ACC112 (cell line): Measurements from ENCODE around the gene SYT3.

Experiments
- H2AFZ ChIP-seq: fragments of 200-600 bp; sonication (generic); one replicate; pipeline ENCODE4 v1.6.0; 2017; ENCODE audit warnings: antibody characterized with exemption, low read length; ENCODE audit not compliant: unreplicated experiment
- H3K27ac ChIP-seq: fragments of 200-600 bp; sonication (generic); 2 replicates; pipeline ENCODE4 v1.5.1; 2014; ENCODE audit warnings: low read depth, mild to moderate bottlenecking, antibody characterized with exemption, low read length, moderate library complexity
- H3K27me3 ChIP-seq: fragments of 200-600 bp; sonication (generic); 2 replicates; pipeline ENCODE4 v1.6.1; 2014; ENCODE audit warnings: mild to moderate bottlenecking, antibody characterized with exemption, low read length, moderate library complexity, mixed read lengths; ENCODE audit not compliant: insufficient read depth
- H3K36me3 ChIP-seq: fragments of 200-600 bp; sonication (generic); 2 replicates; pipeline ENCODE4 v1.6.1; 2016; ENCODE audit warnings: mild to moderate bottlenecking, antibody characterized with exemption, low read length, moderate library complexity, mixed read lengths; ENCODE audit not compliant: insufficient read depth
- H3K4me1 ChIP-seq: fragments of 200-600 bp; sonication (generic); one replicate; pipeline ENCODE4 v1.6.1; 2016; ENCODE audit warnings: low read length, mixed read lengths; ENCODE audit not compliant: insufficient read depth, unreplicated experiment, control insufficient read depth
- H3K4me3 ChIP-seq: fragments of 200-600 bp; sonication (generic); 2 replicates; pipeline ENCODE4 v1.5.1; 2014; ENCODE audit warnings: mild to moderate bottlenecking, low read depth, low read length
- H3K79me2 ChIP-seq: fragments of 200-600 bp; sonication (generic); one replicate; pipeline ENCODE4 v1.6.0; 2016; ENCODE audit warnings: low read length; ENCODE audit not compliant: control insufficient read depth, unreplicated experiment, insufficient read depth

The SYT3 gene

DNA sequence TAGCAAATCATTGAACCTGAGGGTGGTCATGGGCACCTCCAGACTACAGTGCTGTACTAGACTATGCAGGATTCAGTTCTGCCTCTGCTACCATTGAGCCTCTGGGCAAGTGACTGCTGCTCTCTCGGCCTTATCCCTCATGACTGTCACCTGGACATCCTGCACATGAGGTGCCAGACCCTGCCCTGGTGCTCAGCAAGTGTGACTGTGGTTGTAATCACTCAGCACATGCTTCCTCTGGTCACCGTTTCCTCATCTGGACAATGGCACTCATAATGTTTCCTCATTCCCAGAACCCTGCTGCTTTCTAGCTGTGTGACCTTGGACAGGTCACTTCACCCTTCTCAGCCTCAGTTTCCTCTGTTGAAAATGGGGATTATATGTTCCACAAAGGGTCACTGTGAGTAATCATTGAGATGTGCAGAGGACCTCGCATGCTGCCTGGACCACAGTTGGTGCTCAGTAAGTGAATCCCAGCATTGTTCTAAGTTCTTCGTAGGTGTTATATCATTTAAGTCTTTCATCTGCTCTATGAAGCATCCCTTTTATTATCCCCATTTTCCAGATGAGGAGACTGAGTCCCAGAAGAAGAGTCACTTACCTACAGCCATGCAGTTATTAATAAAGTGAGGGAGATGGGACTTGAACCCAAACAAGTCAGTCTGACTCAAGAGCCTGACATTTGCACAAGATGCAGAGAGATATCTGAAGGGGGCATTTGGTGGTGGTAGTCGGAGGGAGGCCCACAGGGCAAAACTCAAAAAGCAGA, 3.2 kb downstream of the SYT3 start:
- H2AFZ ChIP-seq = no peak overlapping the region
- H3K27ac ChIP-seq = no peak overlapping the region
- no peak overlapping the region for H3K4me3 ChIP-seq
- H3K36me3 ChIP-seq = no peaks in the 10 kb centered on the region
- H3K4me1 ChIP-seq = no peaks in the 10 kb centered on the region
- peaks cover 33% of the 10 kb centered on the region for H3K27me3 ChIP-seq
- no peaks in the 10 kb centered on the region for H3K79me2 ChIP-seq

DNA sequence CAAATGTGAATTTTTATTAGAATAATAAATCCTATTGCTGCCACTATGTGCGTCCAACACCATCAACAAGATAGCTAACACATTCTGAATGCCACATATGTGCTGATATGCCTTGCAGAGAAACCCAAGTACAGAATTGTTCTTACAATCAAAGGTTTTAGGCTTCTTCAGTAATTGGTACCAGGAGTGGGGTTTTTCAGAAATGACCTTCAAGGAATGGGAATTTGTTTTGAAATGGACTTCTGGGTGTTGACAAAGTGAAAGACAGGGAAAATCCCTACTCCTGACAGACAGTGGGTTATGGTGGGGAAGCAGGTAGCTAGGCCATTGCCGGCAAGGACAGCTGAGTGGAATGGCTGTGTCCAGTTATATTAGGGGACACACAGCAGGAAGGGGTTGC, 5.7 kb downstream of the SYT3 start:
- Histone ChIP-seq H3K36me3 (no peaks in the 10 kb centered on the region), H2AFZ (no peak overlapping the region), H3K27ac (no peak overlapping the region), H3K79me2 (no peaks in the 10 kb centered on the region), H3K4me3 (no peak overlapping the region), H3K27me3 (peaks cover 22% of the 10 kb centered on the region), H3K4me1 (no peaks in the 10 kb centered on the region)

GRCh38 chr19:50633359-50633758, 6.3 kb downstream of the SYT3 start:
- H3K4me1 ChIP-seq = no peaks in the 10 kb centered on the region
- H3K27ac ChIP-seq = no peak overlapping the region
- H3K4me3 ChIP-seq = no peak overlapping the region
- H2AFZ ChIP-seq = no peak overlapping the region
- H3K36me3 ChIP-seq = no peaks in the 10 kb centered on the region
- no peaks in the 10 kb centered on the region for H3K79me2 ChIP-seq
- H3K27me3 ChIP-seq = peaks cover 16% of the 10 kb centered on the region

DNA sequence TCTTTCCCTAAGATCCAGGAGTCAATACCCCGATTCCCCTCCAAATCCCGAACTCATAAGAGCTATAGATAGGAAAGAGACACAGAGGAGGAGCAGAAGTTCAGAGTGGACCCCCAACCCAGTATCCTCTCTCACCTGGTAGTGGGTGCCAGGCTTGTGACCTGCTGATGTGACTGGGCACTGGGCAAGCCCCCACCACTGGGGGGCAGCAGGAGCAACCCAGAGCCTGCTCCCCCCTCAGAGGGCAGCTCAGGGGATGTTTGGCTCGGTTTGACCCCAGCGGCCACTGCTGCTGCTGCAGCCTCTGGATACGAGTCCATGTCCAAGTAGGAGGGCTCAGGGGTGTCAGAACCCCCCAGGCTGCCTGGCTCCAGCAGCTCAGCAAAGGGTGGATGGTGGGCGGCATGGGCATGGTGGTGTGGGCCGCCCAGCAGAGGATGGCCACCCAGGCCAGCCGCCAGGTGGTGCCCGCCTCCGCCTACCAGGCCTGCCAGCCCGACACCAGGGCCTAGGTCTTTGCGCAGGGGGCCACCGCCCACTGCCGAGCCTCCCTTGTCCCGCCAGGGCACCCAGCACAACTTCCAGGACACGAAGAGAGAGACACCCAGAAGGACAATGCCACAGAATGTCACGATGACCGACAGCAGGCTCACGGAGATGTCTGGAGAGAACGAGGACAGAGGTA, 7.4 kb downstream of the SYT3 start:
- Histone ChIP-seq H3K79me2 (no peaks in the 10 kb centered on the region), H3K27me3 (peaks cover 11% of the 10 kb centered on the region), H3K36me3 (no peaks in the 10 kb centered on the region), H3K4me3 (no peak overlapping the region), H2AFZ (no peak overlapping the region), H3K27ac (no peak overlapping the region), H3K4me1 (no peaks in the 10 kb centered on the region)

GRCh38 chr19:50629801-50630200, 9.9 kb downstream of the SYT3 start:
- no peaks in the 10 kb centered on the region for H3K27me3 ChIP-seq
- no peaks in the 10 kb centered on the region for H3K36me3 ChIP-seq
- H3K79me2 ChIP-seq = no peaks in the 10 kb centered on the region
- no peak overlapping the region for H2AFZ ChIP-seq
- H3K4me3 ChIP-seq = no peak overlapping the region
- no peak overlapping the region for H3K27ac ChIP-seq
- no peaks in the 10 kb centered on the region for H3K4me1 ChIP-seq

DNA sequence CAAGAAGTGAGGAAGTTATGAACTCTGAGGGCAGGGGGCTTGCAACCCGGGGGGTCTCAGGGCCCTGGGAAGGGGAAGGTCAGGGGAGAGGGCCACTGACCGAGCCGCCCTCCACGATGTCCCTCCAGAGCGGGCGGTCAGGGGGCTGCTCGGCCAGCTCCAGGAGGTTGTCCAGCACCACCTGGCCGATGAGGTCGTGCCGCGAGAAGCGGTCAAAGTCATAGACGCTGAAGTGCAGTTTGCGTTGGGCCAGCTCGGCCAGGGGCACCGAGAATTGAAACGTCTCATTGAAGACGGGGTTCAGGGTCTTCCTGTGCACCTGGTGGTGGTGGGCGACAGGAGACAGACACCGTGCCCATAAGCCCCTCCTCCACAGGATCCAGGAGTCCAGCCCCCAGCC, 10.5 kb downstream of the SYT3 start:
- Histone ChIP-seq H3K4me3 (no peak overlapping the region), H2AFZ (no peak overlapping the region), H3K79me2 (no peaks in the 10 kb centered on the region), H3K27ac (no peak overlapping the region), H3K4me1 (no peaks in the 10 kb centered on the region), H3K36me3 (no peaks in the 10 kb centered on the region), H3K27me3 (no peaks in the 10 kb centered on the region)

GRCh38 chr19:50628551-50628950, 11.1 kb downstream of the SYT3 start:
- H3K4me3 ChIP-seq = no peak overlapping the region
- no peaks in the 10 kb centered on the region for H3K36me3 ChIP-seq
- H3K79me2 ChIP-seq = no peaks in the 10 kb centered on the region
- H3K4me1 ChIP-seq = no peaks in the 10 kb centered on the region
- H3K27me3 ChIP-seq = no peaks in the 10 kb centered on the region
- H2AFZ ChIP-seq = no peak overlapping the region
- no peak overlapping the region for H3K27ac ChIP-seq

DNA sequence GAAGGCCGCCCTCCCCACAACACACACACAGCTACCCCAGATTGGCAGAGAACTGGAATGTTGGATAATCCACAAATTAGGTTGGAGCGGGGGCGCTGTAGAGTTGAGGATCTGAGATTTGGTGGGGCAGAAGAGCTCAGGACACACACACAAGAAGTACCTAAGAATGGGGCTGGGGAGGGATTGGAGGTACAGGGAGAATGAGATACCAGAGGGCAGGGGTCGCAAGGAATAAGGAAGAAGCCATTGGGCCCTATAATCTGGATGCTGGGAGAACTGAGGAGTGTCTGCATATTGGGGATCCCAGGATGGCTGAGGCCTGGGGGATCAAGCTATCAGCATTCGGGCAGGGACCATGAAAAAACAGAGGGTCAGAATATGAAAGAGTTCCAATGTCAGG, 11.5 kb downstream of the SYT3 start:
- Histone ChIP-seq H2AFZ (no peak overlapping the region), H3K4me3 (no peak overlapping the region), H3K27me3 (no peaks in the 10 kb centered on the region), H3K79me2 (no peaks in the 10 kb centered on the region), H3K36me3 (no peaks in the 10 kb centered on the region), H3K27ac (no peak overlapping the region), H3K4me1 (no peaks in the 10 kb centered on the region)

- H3K79me2 ChIP-seq = no peaks in the 10 kb centered on the region
- no peaks in the 10 kb centered on the region for H3K36me3 ChIP-seq
- no peak overlapping the region for H3K27ac ChIP-seq
- H2AFZ ChIP-seq = no peak overlapping the region
- no peaks in the 10 kb centered on the region for H3K27me3 ChIP-seq
- H3K4me3 ChIP-seq = no peak overlapping the region
- no peaks in the 10 kb centered on the region for H3K4me1 ChIP-seq
Measured at GRCh38 chr19:50626795-50627194, 12.9 kb downstream of the SYT3 start.

DNA sequence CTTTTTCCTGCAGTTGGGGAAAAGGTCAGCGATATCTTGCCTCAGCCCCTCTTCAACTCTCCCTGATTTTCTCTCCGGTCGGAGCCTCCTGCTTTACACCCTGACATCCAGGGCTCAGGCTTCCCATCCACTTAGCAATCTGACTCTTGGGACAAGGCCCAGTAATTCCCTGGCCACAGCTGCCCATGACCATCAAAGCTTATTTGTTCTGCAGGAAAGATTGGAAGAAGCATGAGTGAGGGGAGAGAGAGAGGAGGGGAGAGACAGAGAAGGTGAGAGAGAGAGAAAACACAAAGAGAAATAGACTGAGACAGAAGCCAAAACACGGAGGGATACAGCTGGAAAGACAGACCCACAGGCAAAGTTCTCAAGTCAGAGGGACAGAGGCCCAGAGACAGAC, 13.7 kb downstream of the SYT3 start:
- H3K79me2 ChIP-seq = no peaks in the 10 kb centered on the region
- no peak overlapping the region for H3K27ac ChIP-seq
- H2AFZ ChIP-seq = no peak overlapping the region
- H3K4me1 ChIP-seq = no peaks in the 10 kb centered on the region
- no peaks in the 10 kb centered on the region for H3K36me3 ChIP-seq
- no peak overlapping the region for H3K4me3 ChIP-seq
- no peaks in the 10 kb centered on the region for H3K27me3 ChIP-seq

DNA sequence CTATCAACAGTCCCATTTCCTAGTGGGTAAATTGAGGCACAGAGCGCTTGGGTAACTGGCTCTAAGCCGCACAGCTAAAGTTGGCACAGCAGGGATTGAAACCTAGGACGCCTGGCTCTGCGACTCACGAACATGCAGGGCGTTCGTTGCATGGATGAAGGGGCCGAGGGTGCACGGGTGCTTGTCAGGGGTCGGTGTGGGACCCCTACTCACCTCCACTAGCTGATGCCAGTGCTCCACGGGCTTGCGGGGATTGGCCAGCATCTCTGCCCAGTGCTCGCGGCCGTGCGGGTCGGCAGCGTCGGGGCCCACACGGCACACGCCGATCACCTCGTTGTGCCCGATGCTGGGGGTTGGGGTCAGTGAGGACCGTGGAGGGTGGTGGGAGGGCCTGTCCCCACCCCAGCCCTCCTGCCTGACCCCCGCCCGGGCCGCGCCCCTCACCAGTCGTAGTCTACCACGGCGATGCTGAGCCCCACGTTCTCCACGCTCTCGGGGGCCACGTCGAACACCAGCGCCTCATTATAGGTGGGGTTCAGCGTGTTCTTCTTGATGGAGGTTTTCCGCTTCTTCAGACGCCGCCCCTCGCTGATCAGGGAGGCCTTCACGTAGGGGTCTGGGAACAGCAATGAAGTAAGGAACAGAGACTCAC, 14.6 kb downstream of the SYT3 start:
- Histone ChIP-seq H3K4me3 (no peak overlapping the region), H3K4me1 (no peaks in the 10 kb centered on the region), H3K27me3 (no peaks in the 10 kb centered on the region), H2AFZ (no peak overlapping the region), H3K79me2 (no peaks in the 10 kb centered on the region), H3K27ac (no peak overlapping the region), H3K36me3 (no peaks in the 10 kb centered on the region)
